Sigmoid colon (tissue), 4 donors: ENCODE measurements around the gene GRID2.

Source experiments
- CTCF ChIP-seq, 4 experiments: fragments of 450-650 bp in 3 of 4; fragments of 200-600 bp in 1 of 4; IDR thresholded peaks; one replicate each; pipeline ENCODE4 v1.5.1; 2016 to 2019; ENCODE audit warnings: antibody characterized with exemption in 4 of 4, mild to moderate bottlenecking in 3 of 4, moderate library complexity in 2 of 4
- POLR2A ChIP-seq, 2 donors: fragments of 450-650 bp; IDR thresholded peaks; one replicate each; pipeline ENCODE4 v1.6.1; 2016; ENCODE audit warnings: antibody characterized with exemption in 2 of 2, mild to moderate bottlenecking in 2 of 2, moderate library complexity in 2 of 2
- POLR2AphosphoS5 ChIP-seq, 4 donors: sonication (generic); formaldehyde crosslinking; IDR thresholded peaks; one replicate each; pipeline ENCODE4 v1.6.1; 2017; ENCODE audit warnings: antibody characterized with exemption in 4 of 4

DNA sequence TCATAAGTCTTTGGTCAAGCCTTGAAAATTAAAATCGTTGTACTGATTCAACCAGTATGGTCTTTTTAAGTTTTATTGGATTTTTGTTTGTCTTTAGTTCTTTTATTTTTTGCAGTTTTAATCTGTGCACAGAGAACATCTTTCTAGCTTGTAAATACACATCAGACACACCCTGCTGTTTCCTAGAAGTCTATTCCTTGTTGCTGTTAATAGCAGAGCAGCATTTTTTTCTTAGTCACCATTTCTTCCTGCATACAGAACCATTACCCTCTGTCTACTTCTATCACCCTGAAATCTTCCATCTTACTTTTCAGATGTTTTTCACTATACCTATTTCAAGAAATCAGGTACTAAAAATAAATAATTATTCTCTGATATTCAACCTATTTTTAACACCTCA is 375.4 kb downstream of the GRID2 start:
- no peak for TF ChIP-seq POLR2AphosphoS5 (IDR thresholded peaks at IDR 0.05)
- no peak for TF ChIP-seq CTCF (IDR thresholded peaks at IDR 0.05)
- TF ChIP-seq POLR2A (IDR thresholded peaks at IDR 0.05): no peak
